ENCODE data around the gene ADAMTS12.
A peak's percentile ranks its signal among the peaks of the same experiment; 100 is the strongest.

ADAMTS12 gene

DNA sequence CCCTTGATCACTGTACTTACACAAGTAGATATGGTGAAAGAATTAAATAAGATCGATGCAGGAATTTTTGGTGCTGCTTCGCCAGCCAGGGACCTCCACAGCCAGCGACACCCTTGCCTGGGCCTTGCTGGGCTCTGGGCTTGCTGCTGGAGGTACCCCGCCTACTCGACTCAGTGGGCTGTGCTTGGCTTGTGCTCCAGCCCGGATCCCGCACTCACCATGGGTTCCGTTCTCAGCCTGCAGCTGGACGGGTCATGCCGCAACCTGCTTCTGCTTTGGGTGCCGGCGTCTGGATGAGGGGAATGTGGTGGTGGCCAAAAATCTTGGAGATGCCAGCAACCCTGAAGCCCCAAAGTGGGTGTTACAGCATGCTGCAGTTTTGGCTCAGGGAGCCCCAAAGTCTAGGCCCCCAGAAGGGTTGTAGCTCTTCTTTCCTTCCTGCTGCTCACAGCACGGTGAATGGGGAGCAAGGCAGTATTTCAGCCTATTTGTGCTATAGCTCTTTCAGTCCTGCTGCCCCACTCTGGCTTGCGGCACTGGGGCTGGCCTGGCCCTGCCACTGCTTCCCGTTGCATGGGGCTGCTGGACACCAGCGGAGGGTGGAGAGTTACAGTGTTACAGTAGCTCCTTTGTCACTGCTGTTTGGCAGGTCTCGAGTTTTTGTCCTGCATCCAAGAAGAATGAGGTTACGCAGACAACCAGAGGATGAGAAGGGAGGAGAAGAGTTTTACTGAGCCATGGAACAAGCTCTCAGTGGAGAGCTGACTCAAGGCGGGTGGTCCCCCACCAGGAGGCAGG, 403.0 kb downstream of the ADAMTS12 start:
- peak in 4 of 51 donors; percentile 2 to 31 (median 18) for DNase-seq

DNA sequence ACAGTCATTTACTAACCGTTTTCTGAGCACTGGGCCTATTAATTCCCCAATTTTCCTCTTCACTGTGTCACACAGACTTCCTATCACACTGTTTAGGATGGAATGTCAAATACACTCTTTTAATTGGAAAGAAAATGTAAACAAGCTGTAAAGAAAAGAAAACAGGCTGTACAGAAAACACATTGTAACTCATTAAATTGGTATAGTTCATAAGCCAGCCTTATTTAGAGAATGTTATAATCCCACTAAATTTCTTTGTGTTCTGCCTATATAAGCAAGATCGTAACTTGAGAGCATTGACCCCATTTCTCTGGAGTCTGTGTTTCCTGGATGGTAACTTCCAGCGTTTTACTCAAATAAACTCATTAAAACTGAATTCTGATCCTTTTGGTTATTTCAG, 404.6 kb downstream of the ADAMTS12 start:
- no peak for DNase-seq

DNA sequence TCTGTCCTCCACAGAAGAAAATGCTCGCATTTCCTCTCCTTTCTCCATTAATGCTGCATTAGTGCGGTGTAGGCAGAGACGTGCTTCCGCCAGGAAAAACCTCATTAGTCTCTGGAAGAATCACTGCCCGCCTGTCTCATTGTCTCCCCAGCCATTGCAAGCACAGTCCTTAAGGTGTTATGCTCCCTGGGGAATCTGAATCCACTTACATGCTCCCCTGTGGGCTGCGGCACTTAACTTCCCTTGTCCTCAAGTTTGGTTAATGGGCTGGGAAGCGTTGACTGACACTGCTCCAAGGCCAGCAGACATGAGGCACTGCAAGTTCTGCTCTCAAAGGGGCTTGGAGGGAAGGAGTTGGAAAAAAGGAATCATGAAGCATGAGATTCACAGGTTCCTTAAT, 409.5 kb downstream of the ADAMTS12 start:
- DNase-seq: no peak

DNA sequence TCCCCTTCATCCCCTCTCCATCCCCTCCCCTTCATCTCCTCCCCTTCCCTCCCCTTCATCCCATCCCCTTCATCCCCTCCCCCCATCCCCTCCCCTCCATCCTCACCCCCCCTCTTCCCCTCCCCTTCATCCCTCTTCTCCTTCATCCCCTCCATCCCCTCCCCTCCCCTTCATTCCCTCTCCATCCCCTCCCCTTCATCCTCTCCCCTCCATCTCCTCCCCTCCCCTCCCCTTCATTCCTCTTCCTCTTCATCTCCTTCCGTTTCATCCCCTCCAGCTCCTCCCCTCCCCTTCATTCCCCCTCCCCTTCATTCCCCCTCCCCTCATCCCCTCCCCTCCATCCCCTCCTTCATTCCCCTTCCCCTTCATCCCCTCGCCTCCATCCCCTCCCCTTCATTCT, 410.9 kb downstream of the ADAMTS12 start:
- no peak for DNase-seq

DNA sequence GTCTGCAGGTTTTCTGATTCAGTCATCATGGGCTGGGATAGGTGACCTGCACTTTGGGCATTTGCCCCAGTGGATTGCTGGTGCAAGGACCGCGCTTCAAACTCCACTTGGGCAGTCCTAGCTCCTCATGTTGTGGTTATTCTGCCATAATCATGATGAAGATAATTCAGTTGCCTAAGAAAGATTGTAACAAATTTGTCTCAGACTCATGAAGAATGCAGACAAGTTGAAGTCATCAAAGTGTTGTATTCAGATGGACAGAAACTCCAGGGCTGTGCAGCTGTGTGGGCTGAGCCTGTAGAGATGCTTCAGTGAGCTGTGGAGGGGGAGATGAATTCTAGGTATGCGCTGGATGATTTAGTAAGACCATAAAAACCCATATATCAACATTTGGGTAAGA, 412.5 kb downstream of the ADAMTS12 start:
- peak in 1 of 51 donors; percentile 9 for DNase-seq

DNA sequence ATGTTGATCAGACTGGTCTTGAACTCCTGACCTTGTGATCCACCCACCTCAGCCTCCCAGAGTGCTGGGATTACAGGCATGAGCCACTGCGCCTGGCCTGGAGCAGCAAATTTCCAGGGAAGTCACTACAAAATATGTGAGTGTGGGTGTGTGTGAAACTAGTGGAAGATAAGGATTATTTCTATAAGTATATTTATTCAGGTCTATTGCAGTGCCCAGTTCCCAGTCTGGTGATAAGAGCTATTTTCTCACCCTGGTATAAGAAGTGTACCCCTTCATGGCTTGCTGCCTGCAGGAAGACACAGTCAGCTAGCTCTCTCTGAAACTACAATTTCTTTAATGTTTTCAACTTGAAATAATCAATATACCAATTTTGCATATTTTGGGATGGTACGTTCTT, 414.0 kb downstream of the ADAMTS12 start:
- no peak for DNase-seq

DNA sequence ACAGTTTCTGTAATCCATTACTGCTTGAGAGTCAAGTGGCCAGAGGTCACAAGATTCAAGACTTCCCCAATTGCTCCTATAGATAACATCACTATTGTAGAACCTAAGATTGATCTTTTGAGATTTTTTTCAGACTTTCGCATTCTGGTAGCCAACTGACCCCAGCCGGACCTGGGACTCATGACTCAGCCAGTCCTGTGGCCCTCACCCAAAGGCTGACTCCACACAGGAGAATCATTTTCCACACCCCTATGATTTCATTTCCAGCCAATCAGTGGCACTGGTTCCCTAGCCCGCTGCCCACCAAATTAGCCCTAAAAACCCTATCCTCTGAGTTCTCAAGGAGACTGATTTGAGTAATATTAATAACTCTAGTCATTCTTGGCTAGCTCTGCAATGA, 414.8 kb downstream of the ADAMTS12 start:
- DNase-seq: no peak

DNA sequence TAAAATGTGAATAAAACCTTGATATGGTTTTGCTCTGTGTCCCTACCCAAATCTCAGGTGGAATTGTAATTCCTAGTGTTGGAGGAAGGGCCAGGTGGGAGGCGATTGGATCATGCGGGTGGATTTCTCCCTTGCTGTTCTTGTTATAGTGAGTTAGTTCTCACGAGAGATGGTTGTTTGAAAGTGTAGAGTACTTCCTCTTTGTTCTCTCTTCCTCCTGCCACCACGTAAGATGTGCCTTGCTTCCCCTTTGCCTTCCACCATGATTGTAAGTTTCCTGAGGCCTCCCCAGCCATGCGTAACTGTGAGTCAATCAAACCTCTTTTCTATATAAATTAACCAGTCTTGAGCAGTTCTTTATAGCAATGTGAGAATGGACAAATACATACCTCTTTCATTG, 416.1 kb downstream of the ADAMTS12 start:
- no peak for DNase-seq

DNA sequence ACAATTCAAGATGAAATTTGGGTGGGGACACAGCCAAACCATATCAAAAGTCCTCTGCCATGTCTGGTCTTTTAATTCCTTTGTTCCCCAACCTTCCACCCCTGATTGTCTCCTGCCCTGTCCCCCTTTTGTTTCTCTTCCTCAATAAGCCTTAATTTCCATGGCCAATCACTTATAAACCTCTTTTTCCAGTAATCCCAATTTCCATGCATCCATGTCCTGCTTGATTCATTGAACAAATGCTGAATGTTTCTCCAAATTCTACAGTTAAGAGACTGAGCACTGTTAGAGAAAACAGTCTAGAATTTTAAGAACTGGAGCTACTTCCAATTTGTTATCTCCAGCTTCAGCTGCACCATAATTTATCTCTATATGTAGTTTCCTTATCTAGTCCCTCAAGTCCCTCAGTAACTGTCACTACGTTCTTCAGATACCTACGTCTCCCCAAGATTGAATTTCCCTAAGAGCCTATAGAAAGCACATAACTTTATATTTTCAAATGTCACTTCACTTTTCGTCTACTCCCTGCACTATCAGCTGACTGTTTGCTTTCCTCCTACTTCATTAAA, 416.8 kb downstream of the ADAMTS12 start:
- no peak for DNase-seq

DNA sequence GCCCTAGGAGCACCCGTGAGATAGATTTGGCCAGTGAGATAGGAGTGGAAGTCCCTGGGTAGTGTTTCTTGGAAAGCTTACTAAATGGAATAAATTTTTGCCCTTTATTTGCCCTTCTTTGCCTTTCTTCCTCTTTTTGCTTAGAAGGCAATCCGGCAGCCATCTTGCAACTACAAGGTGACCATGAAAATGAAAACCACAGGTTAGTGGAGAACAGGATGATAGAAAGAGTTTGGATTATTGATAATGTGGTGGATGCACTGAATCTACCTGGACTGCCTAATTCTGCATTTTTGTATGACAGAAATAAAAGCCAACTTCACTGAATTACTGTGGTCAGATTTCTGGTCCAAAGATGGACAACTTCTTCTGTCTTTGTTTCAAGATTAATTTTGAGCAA, 417.8 kb downstream of the ADAMTS12 start:
- no peak for DNase-seq
